SK-N-SH (cell line): ENCODE data around the gene FAM240A. TPM values are rescaled to one million over a fixed set of nuclear protein-coding genes. Genes with fewer than 3 reads are reported as not detected.

Source experiments
- CTCF ChIA-PET: fragments of 300-600, 350-600 bp; formaldehyde crosslinking; extraction: SDS; loops from one replicate; lab custom pipeline; 2021; lab: Yijun Ruan, JAX
- POLR2A ChIA-PET: fragments of 350-600 bp; sonication (Branson Sonifier 250); formaldehyde crosslinking; extraction: SDS; loops from one replicate; lab custom pipeline; 2020; ENCODE audit warnings: antibody characterized with exemption, inconsistent platforms; lab: Yijun Ruan, JAX
- DNase-seq: peaks from one replicate; pipeline ENCODE4 v3.0.0; 2012
- H2AFZ ChIP-seq: fragments of 200-600 bp; sonication (generic); 2 replicates; pipeline ENCODE4 v1.8.1; 2016; ENCODE audit warnings: antibody characterized with exemption, mild to moderate bottlenecking, low read depth
- H3F3A ChIP-seq: fragments of 200-600 bp; sonication (generic); replicated peaks from 2 replicates; pipeline ENCODE3; 2016; ENCODE audit warnings: antibody characterized with exemption, mild to moderate bottlenecking; ENCODE audit not compliant: insufficient read depth
- H3K27ac ChIP-seq, 2 experiments: fragments of 200-500 bp in 1 of 2; fragments of 200-600 bp in 1 of 2; sonication (Bioruptor generic) in 1 of 2; sonication (generic), shearing (Covaris generic) in 1 of 2; 2 replicates each; pipeline versions ENCODE4 v1.5.1 to v1.6.1; 2014 to 2016; ENCODE audit warnings: low read depth in 2 of 2, inconsistent platforms in 1 of 2, low read length in 1 of 2, mild to moderate bottlenecking in 1 of 2, mixed read lengths in 1 of 2
- H3K27me3 ChIP-seq: fragments of 200-600 bp; sonication (generic), shearing (Covaris generic); 2 replicates; pipeline ENCODE4 v1.6.1; 2016; ENCODE audit warnings: mixed run types; ENCODE audit not compliant: insufficient read depth
- H3K36me3 ChIP-seq, 2 experiments: fragments of 200-500 bp in 1 of 2; fragments of 200-600 bp in 1 of 2; sonication (Bioruptor generic) in 1 of 2; sonication (generic) in 1 of 2; replicated peaks in 1 of 2; 2 replicates each; pipeline versions ENCODE3 to v1.5.1; 2014 to 2016; ENCODE audit warnings: low read length in 1 of 2, mild to moderate bottlenecking in 1 of 2; ENCODE audit not compliant: insufficient read depth in 2 of 2, control insufficient read depth in 1 of 2
- H3K4me1 ChIP-seq, 2 experiments: fragments of 200-500 bp in 1 of 2; fragments of 200-600 bp in 1 of 2; sonication (Bioruptor generic) in 1 of 2; sonication (generic), shearing (Covaris generic) in 1 of 2; 2 replicates each; pipeline versions ENCODE4 v1.5.1 to v1.6.1; 2014 to 2016; ENCODE audit warnings: low read depth in 1 of 2, low read length in 1 of 2, mixed run types in 1 of 2; ENCODE audit not compliant: insufficient read depth in 2 of 2, control insufficient read depth in 1 of 2
- H3K4me2 ChIP-seq: fragments of 200-600 bp; sonication (generic), shearing (Covaris generic); 2 replicates; pipeline ENCODE4 v1.6.1; 2017; ENCODE audit warnings: mixed run types
- H3K4me3 ChIP-seq, 2 experiments: fragments of 200-500 bp in 1 of 2; fragments of 200-600 bp in 1 of 2; sonication (Bioruptor generic) in 1 of 2; sonication (generic), shearing (Covaris generic) in 1 of 2; 2 replicates each; pipeline versions ENCODE4 v1.5.1 to v1.8.1; 2014 to 2016; ENCODE audit warnings: low read depth in 2 of 2, inconsistent platforms in 1 of 2, low read length in 1 of 2, mild to moderate bottlenecking in 1 of 2, mixed read lengths in 1 of 2, moderate library complexity in 1 of 2
- H3K79me2 ChIP-seq: fragments of 200-600 bp; sonication (generic); 2 replicates; pipeline ENCODE4 v1.8.1; 2017; ENCODE audit warnings: mild to moderate bottlenecking; ENCODE audit not compliant: insufficient read depth
- H3K9ac ChIP-seq: fragments of 200-600 bp; sonication (generic); 2 replicates; pipeline ENCODE4 v1.6.1; 2017; ENCODE audit warnings: mixed run types
- H3K9me2 ChIP-seq: fragments of 200-600 bp; sonication (generic); 2 replicates; pipeline ENCODE4 v1.6.1; 2017; ENCODE audit warnings: mixed run types
- H3K9me3 ChIP-seq: fragments of 200-600 bp; sonication (generic); 2 replicates; pipeline ENCODE4 v1.6.1; 2017; ENCODE audit warnings: mixed run types, mild to moderate bottlenecking, moderate library complexity
- H4K20me1 ChIP-seq: fragments of 200-600 bp; sonication (generic); 2 replicates; pipeline ENCODE4 v1.6.1; 2017; ENCODE audit warnings: mild to moderate bottlenecking, mixed run types; ENCODE audit not compliant: insufficient read depth
- CHD2 ChIP-seq: fragments of 150-350 bp; IDR thresholded peaks from 2 replicates; pipeline ENCODE4 v1.6.1; 2018; ENCODE audit warnings: low read length; ENCODE audit not compliant: partially characterized antibody
- CTCF ChIP-seq: fragments of 200-600 bp; sonication (generic); IDR thresholded peaks from 2 replicates; pipeline ENCODE4 v1.6.1; 2017; ENCODE audit warnings: antibody characterized with exemption, mild to moderate bottlenecking, moderate library complexity
- EZH2phosphoT487 ChIP-seq: fragments of 200-600 bp; sonication (generic); IDR thresholded peaks from 2 replicates; pipeline ENCODE4 v1.6.1; 2017; ENCODE audit warnings: low read depth, mixed run types, mild to moderate bottlenecking, antibody characterized with exemption, moderate library complexity, borderline replicate concordance
- FOSL2 ChIP-seq: IDR thresholded peaks from 2 replicates; pipeline ENCODE4 v1.4.0; 2012; ENCODE audit warnings: low read depth, mild to moderate bottlenecking, moderate library complexity, borderline replicate concordance
- GATA2 ChIP-seq: sonication (generic); formaldehyde crosslinking; IDR thresholded peaks from 2 replicates; pipeline ENCODE4 v1.5.0; 2020; ENCODE audit warnings: mild to moderate bottlenecking, missing genetic modification reagents
- NFIC ChIP-seq: IDR thresholded peaks from 2 replicates; pipeline ENCODE4 v1.4.0; 2012; ENCODE audit warnings: borderline replicate concordance
- NRF1 ChIP-seq: IDR thresholded peaks from 2 replicates; pipeline ENCODE4 v1.6.1; 2012; ENCODE audit warnings: low read depth, mild to moderate bottlenecking, low read length
- POLR2AphosphoS5 ChIP-seq: IDR thresholded peaks from 2 replicates; pipeline ENCODE4 v1.6.1; 2012; ENCODE audit warnings: low read depth, low read length
- RAD21 ChIP-seq: IDR thresholded peaks from 2 replicates; pipeline ENCODE4 v1.6.1; 2012; ENCODE audit warnings: mild to moderate bottlenecking, low read length
- SIN3A ChIP-seq: IDR thresholded peaks from 2 replicates; pipeline ENCODE4 v1.6.1; 2012; ENCODE audit warnings: low read depth, mild to moderate bottlenecking, low read length, moderate library complexity, borderline replicate concordance
- SMC3 ChIP-seq: IDR thresholded peaks from 2 replicates; pipeline ENCODE4 v1.6.1; 2012; ENCODE audit warnings: low read depth, low read length, improper control_type of control experiment
- TCF12 ChIP-seq: IDR thresholded peaks from 2 replicates; pipeline ENCODE4 v1.4.0; 2012
- TEAD4 ChIP-seq: IDR thresholded peaks from 2 replicates; pipeline ENCODE4 v1.4.0; 2012; ENCODE audit warnings: mild to moderate bottlenecking, borderline replicate concordance; ENCODE audit not compliant: insufficient read depth
- USF1 ChIP-seq: IDR thresholded peaks from 2 replicates; pipeline ENCODE4 v1.4.0; 2012; ENCODE audit warnings: low read depth, borderline replicate concordance
- YY1 ChIP-seq: IDR thresholded peaks from 2 replicates; pipeline ENCODE4 v1.4.0; 2012; ENCODE audit warnings: low read depth, mild to moderate bottlenecking
- WGBS: methylation state at CpG from one replicate; pipeline ENCODE4 v1.1.6; 2017; ENCODE audit warnings: low lambda C conversion rate; 5-methylcytosine and 5-hydroxymethylcytosine counted together
- polyA plus RNA-seq, 3 experiments: library from polyadenylated mRNA; depleted of rRNA; stranded (reverse); fragments of >200 nt; gene quantifications; 2 replicates each; pipeline ENCODE4 v1.2.3, GENCODE V29; 2012
- TF ChIP-seq, protein P1 (sequence below): IDR thresholded peaks from 2 replicates; pipeline ENCODE4; 2012

Gene FAM240A
- polyA plus RNA-seq, 1 of the 3 experiments (the other 2 are of a cell fraction), result not detected

DNA sequence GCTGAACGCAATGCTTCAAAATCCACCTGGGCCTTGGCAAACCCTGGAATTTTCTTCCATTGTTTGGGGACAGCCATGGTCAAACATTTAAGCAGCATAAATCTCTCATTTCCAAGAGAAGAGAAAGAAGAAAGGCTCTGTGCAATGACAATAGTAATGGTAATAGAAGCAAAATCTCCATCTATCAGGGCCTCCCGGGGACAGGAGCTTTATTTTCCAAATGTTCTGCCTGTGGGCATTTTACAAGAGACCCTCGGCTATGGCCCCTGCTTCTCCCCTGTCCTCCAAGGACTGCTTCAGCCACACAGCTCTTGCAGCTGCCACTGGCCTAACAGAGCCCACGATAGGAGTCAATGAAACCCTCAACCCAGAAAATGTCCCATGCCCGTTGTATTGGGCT is 12.7 kb upstream of the FAM240A start:
- DNase-seq, result no peak
- no peaks in the 10 kb centered on the region for H3K4me1 ChIP-seq
- no peaks in the 10 kb centered on the region for H3K27me3 ChIP-seq
- no peak overlapping the region for H3K4me3 ChIP-seq
- H3K9me3 ChIP-seq, result no peaks in the 10 kb centered on the region
- H2AFZ ChIP-seq, result no peak overlapping the region
- H3F3A ChIP-seq, result no peaks in the 10 kb centered on the region
- no peaks in the 10 kb centered on the region for H3K36me3 ChIP-seq
- CTCF ChIA-PET, result interaction anchor here (0.7 to 2.5 kb wide), 3 partner anchors 10 to 111 kb away, joined by 3 to 8 read pairs (median 6); no protein-coding TSS in a partner anchor
- WGBS, result 41% methylated on average over 4 of the region's 5 CpGs
- H3K9ac ChIP-seq, result no peak overlapping the region
- H3K79me2 ChIP-seq, result no peaks in the 10 kb centered on the region
- TF ChIP-seq SMC3 (no peak), NFIC (no peak), USF1 (no peak), SIN3A (no peak), CHD2 (no peak), NRF1 (no peak), RAD21 (no peak), CTCF (no peak), FOSL2 (no peak), POLR2AphosphoS5 (no peak), TEAD4 (no peak), GATA2 (no peak), EZH2phosphoT487 (no peak), TCF12 (no peak), YY1 (no peak)
- TF ChIP-seq, protein P1, sequence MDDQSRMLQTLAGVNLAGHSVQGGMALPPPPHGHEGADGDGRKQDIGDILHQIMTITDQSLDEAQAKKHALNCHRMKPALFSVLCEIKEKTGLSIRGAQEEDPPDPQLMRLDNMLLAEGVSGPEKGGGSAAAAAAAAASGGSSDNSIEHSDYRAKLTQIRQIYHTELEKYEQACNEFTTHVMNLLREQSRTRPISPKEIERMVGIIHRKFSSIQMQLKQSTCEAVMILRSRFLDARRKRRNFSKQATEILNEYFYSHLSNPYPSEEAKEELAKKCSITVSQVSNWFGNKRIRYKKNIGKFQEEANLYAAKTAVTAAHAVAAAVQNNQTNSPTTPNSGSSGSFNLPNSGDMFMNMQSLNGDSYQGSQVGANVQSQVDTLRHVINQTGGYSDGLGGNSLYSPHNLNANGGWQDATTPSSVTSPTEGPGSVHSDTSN, result no peak
- TF ChIP-seq, all 33 proteins: peak for 0
- H3K4me2 ChIP-seq, result no peak overlapping the region
- no peaks in the 10 kb centered on the region for H4K20me1 ChIP-seq
- no peaks in the 10 kb centered on the region for H3K9me2 ChIP-seq
- no peak overlapping the region for H3K27ac ChIP-seq
- POLR2A ChIA-PET, result no interaction called here
